GM12873 (cell line): Measurements from ENCODE around the gene SUV39H2.

Experiments used
- CTCF ChIP-seq: IDR thresholded peaks from 2 replicates; pipeline ENCODE4 v1.5.1; 2012; ENCODE audit warnings: low read depth, mild to moderate bottlenecking, moderate library complexity, low read length, control low read depth; ENCODE audit not compliant: insufficient read depth; ENCODE audit errors: missing control alignments

The SUV39H2 gene

GRCh38 chr10:14906765-14907164 is 28.1 kb downstream of the SUV39H2 start:
- no peak for TF ChIP-seq CTCF

GRCh38 chr10:14909101-14909500 is 30.4 kb downstream of the SUV39H2 start:
- TF ChIP-seq CTCF, result no peak

- TF ChIP-seq CTCF, result no peak
These were observed 32.3 kb downstream of the SUV39H2 start for GRCh38 chr10:14910953-14911352.

- no peak for TF ChIP-seq CTCF
These were observed 33.1 kb downstream of the SUV39H2 start for GRCh38 chr10:14911801-14912200.

- TF ChIP-seq CTCF, result no peak
These were observed 37.9 kb downstream of the SUV39H2 start for GRCh38 chr10:14916600-14916999.

GRCh38 chr10:14917827-14918226 is 39.2 kb downstream of the SUV39H2 start:
- no peak for TF ChIP-seq CTCF

GRCh38 chr10:14918964-14919363 is 40.3 kb downstream of the SUV39H2 start:
- no peak for TF ChIP-seq CTCF
